Measurements from ENCODE around the gene MYLK4.

DNA sequence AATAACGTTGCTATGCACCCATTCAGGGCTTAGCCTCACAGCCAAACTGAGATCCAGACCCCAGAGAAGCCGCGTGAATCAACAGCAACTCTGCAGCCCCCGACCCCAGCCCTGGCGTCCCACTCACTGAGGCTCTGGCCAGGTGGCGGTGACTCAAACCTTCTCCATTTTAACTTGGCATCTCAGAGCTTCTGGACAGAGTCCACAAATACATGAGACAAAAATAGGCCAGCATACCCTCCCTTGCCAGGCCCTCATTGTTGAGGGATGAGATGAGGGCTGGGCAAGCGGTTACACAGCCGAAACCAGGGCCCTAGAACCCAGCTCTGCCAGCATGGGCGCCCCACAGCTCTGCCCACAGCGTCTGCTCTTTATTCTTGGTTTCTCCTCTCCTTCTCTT is 118.4 kb downstream of the MYLK4 start:
- TF ChIP-seq JUND (IDR thresholded peaks at IDR 0.05) (no peak), CTCF (IDR thresholded peaks at IDR 0.05; ENCODE audit: low read depth, low read length, missing input control) (no peak), SP1 (IDR thresholded peaks at IDR 0.05) (no peak)
